NT2/D1 (cell line): ENCODE measurements around the gene ZNF573.

Experiments used
- SUZ12 ChIP-seq: IDR thresholded peaks from 2 replicates; pipeline ENCODE4 v1.6.1; 2011; ENCODE audit not compliant: insufficient read length, insufficient read depth; ENCODE audit errors: extremely low read depth
- YY1 ChIP-seq: IDR thresholded peaks from 2 replicates; pipeline ENCODE4 v1.6.1; 2011; ENCODE audit not compliant: insufficient read length, insufficient read depth
- ZNF274 ChIP-seq: IDR thresholded peaks from 2 replicates; pipeline ENCODE4 v1.6.1; 2011; ENCODE audit warnings: mild to moderate bottlenecking, low read depth, low read length

DNA sequence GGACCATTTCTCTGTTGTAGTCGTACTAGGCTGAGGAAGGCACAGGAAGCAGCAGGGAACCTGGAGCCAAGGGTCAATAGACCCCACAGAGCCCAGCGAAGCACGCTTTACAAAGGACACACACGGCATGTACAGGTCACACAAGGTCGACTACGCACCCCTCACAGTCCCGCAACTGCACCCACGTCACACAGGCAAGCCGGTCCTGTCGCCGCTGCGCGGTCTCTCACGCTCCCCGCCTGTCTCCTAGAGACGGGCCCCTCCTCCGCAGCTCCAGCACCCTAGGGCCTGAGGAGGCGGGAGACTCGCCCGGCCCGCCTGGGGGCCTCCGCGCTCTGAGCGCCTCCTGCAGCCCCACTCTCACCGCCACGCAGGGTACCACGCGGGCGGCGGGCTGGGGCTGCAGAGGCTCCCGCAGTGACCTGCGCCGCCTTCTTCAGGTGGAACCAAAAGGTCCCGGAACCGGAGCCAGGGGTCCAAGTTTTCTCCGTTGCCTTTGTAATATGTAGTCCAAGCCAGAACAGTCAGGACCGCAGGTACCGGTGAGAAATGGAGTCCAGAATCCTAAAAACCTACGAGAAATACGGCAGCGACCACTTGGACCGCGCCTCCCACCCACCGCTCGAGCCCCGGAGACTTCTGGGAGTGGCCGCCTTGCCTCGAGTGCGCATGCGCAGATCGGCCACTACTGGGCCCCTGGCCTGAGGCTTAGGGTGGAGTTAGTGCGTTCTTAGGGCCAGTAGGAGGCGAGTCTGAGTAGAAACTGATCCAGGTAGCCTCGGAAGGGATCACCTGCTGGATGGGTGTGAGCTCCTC lies 60.1 kb downstream of the ZNF573 start, which contains the start of gene ZNF607:
- TF ChIP-seq YY1 (no peak), ZNF274 (no peak), SUZ12 (no peak)
